Measurements from ENCODE around the gene SLC15A3. TPM values are rescaled to one million over a fixed set of nuclear protein-coding genes. Genes with fewer than 3 reads are reported as not detected.
"Not testable (repeated sequence)": the region's sequence is repeated elsewhere in the genome, so short reads cannot be mapped to it uniquely, and the experiment has no call there.

SLC15A3 gene
- total and polyA plus RNA-seq, 8 donors: 2.0 to 25.3 (median 6.1) TPM

- 65 to 68% methylated on average over 22 of the region's 22 CpGs for WGBS, 2 donors
- H3K27me3 ChIP-seq: no peaks in the 10 kb centered on the region
- peak overlapping the region; percentile 74 to 94 (median 82) for H3K27ac ChIP-seq
- H3K4me1 ChIP-seq: peaks cover 0 to 9% (median 5%) of the 10 kb centered on the region in 3 donors
- H3K9me3 ChIP-seq: no peaks in the 10 kb centered on the region
- intact Hi-C loops (cut with DNase I): no loop called here
- peak overlapping the region in 2 of 4 donors; percentile 71 to 96 for H3K4me3 ChIP-seq
- no peak for FAIRE-seq
- TF ChIP-seq CTCF (IDR thresholded peaks at IDR 0.05): no peak
- no peaks in the 10 kb centered on the region for H3K36me3 ChIP-seq
- no peak for ATAC-seq
- DNase-seq: peak in 1 of 6 donors; percentile 42
Measured at GRCh38 chr11:60912851-60913528, 39.0 kb downstream of the SLC15A3 start.

GRCh38 chr11:60912223-60912850 lies 39.6 kb downstream of the SLC15A3 start:
- Histone ChIP-seq H3K36me3 (no peaks in the 10 kb centered on the region), H3K4me3 (no peak overlapping the region), H3K9me3 (no peaks in the 10 kb centered on the region), H3K27me3 (no peaks in the 10 kb centered on the region), H3K4me1 (peaks cover 0 to 9% (median 5%) of the 10 kb centered on the region in 3 donors), H3K27ac (no peak overlapping the region)
- intact Hi-C loops (cut with DNase I): no loop called here
- FAIRE-seq (no peak), DNase-seq (no peak), ATAC-seq (no peak)
- WGBS, 2 donors: 69 to 75% methylated on average over 12 of the region's 12 CpGs
- TF ChIP-seq CTCF (IDR thresholded peaks at IDR 0.05): no peak

- H3K4me1 ChIP-seq: peaks cover 0 to 6% (median 4%) of the 10 kb centered on the region in 3 donors
- FAIRE-seq (no peak), DNase-seq (no peak), ATAC-seq (no peak)
- intact Hi-C loops (cut with DNase I): no loop called here
- 64 to 66% methylated on average over 5 of the region's 5 CpGs for WGBS, 2 donors
- H3K27ac ChIP-seq: no peak overlapping the region
- no peak overlapping the region for H3K4me3 ChIP-seq
- H3K36me3 ChIP-seq: no peaks in the 10 kb centered on the region
- H3K27me3 ChIP-seq: no peaks in the 10 kb centered on the region
- H3K9me3 ChIP-seq: no peaks in the 10 kb centered on the region
- no peak for TF ChIP-seq CTCF (IDR thresholded peaks at IDR 0.05)
Measured at GRCh38 chr11:60910711-60911380, 41.1 kb downstream of the SLC15A3 start.

GRCh38 chr11:60910281-60910687 lies 41.7 kb downstream of the SLC15A3 start:
- intact Hi-C loops (cut with DNase I): no loop called here
- Histone ChIP-seq H3K4me1 (peaks cover under 1 to 3% (median 2%) of the 10 kb centered on the region in 3 donors), H3K36me3 (no peaks in the 10 kb centered on the region), H3K9me3 (no peaks in the 10 kb centered on the region), H3K4me3 (no peak overlapping the region), H3K27ac (no peak overlapping the region), H3K27me3 (no peaks in the 10 kb centered on the region)
- no peak for DNase-seq
- no peak for ATAC-seq
- TF ChIP-seq CTCF (IDR thresholded peaks at IDR 0.05): no peak
- WGBS, 2 donors: 85 to 86% methylated on average over 3 of the region's 3 CpGs
- no peak for FAIRE-seq

GRCh38 chr11:60909680-60910280 lies 42.2 kb downstream of the SLC15A3 start:
- H3K9me3 ChIP-seq; FAIRE-seq; H3K4me1 ChIP-seq; H3K27ac ChIP-seq; ATAC-seq; H3K27me3 ChIP-seq; H3K4me3 ChIP-seq; DNase-seq; intact Hi-C loops (cut with DNase I); H3K36me3 ChIP-seq: not testable (repeated sequence)
- 68 to 69% methylated on average over 3 of the region's 3 CpGs for WGBS, 2 donors
